BJ (cell line): Measurements from ENCODE around the gene PARVA. TPM values are rescaled to one million over a fixed set of nuclear protein-coding genes. Genes with fewer than 3 reads are reported as not detected.

Experiments
- CTCF ChIA-PET: fragments of 350-600 bp; formaldehyde crosslinking; extraction: SDS; loops from one replicate; lab custom pipeline; 2021; ENCODE audit warnings: antibody characterized with exemption, inconsistent platforms; lab: Yijun Ruan, JAX
- POLR2A ChIA-PET: fragments of 300-600 bp; sonication (Branson Sonifier 250); formaldehyde crosslinking; extraction: SDS; loops from one replicate; lab custom pipeline; 2021; ENCODE audit warnings: antibody characterized with exemption; lab: Charles Lee
- DNase-seq: peaks from one replicate; pipeline ENCODE4 v3.0.0-alpha.2; 2011; ENCODE audit warnings: low read depth
- H3K27me3 ChIP-seq: 2 replicates; pipeline ENCODE4 v1.6.0; 2011; ENCODE audit warnings: low read length; ENCODE audit not compliant: control insufficient read depth, insufficient read depth
- H3K36me3 ChIP-seq: 2 replicates; pipeline ENCODE4 v1.5.1; 2011; ENCODE audit warnings: low read length; ENCODE audit not compliant: control insufficient read depth, insufficient read depth
- H3K4me3 ChIP-seq: 2 replicates; pipeline ENCODE4 v1.5.1; 2011; ENCODE audit warnings: low read depth, mild to moderate bottlenecking, control low read depth, low read length
- CTCF ChIP-seq: IDR thresholded peaks from 2 replicates; pipeline ENCODE4 v1.5.1; 2011; ENCODE audit warnings: low read depth, mild to moderate bottlenecking, control low read depth, inconsistent platforms, low read length, moderate library complexity; ENCODE audit not compliant: insufficient read depth
- polyA plus RNA-seq: library from polyadenylated mRNA; depleted of rRNA; stranded (reverse); fragments of >200 nt; gene quantifications from 2 replicates; pipeline ENCODE4 v1.2.3, GENCODE V29; 2011

The PARVA gene
- polyA plus RNA-seq, 1 experiment, result 143 TPM

GRCh38 chr11:12434325-12434654 lies 56.9 kb downstream of the PARVA start:
- 0 out of 2 replicates have a peak, but pooled peaks cover 1% of the 10 kb centered on the region for H3K36me3 ChIP-seq
- ChIA-PET POLR2A (interaction anchor here (0.6 to 1.7 kb wide), 4 partner anchors 16 to 115 kb away, joined by 4 to 9 read pairs (median 4); no protein-coding TSS in a partner anchor), CTCF (interaction anchor here (1.2 to 1.7 kb wide), 3 partner anchors 23 to 51 kb away, joined by 3 to 4 read pairs (median 3); no protein-coding TSS in a partner anchor)
- TF ChIP-seq CTCF, result no peak
- no peak overlapping the region for H3K4me3 ChIP-seq
- no peaks in the 10 kb centered on the region for H3K27me3 ChIP-seq
- no peak for DNase-seq

DNA sequence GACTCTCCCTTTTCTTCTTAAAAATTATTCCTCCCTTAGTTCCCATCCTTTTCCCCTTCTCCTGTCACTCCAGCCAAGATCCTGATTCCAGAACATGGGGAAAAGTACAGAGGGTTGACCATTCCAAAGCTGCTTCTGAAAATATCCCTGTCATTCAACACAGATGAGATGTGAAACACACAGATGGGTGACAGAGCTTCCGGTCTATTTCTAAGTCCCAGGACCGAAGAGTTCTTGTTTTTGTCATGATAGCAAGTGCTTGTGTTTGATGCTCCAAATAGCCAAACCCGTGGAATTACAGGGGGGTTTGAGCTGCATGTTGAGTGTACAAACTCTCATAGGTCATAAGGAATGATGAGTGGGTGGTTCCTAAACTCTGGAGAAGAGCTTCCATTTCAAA lies 57.9 kb downstream of the PARVA start:
- CTCF ChIA-PET, result interaction anchor here (0.7 to 1.2 kb wide), 2 partner anchors 18 to 36 kb away, joined by 3 to 4 read pairs; no protein-coding TSS in a partner anchor
- DNase-seq, result no peak
- no peak for TF ChIP-seq CTCF
- Histone ChIP-seq H3K27me3 (no peaks in the 10 kb centered on the region), H3K36me3 (0 out of 2 replicates have a peak, but pooled peaks cover 1% of the 10 kb centered on the region), H3K4me3 (no peak overlapping the region)
- POLR2A ChIA-PET, result interaction anchor here (0.6 kb wide), 2 partner anchors 20 to 743 kb away, joined by 3 to 10 read pairs; no protein-coding TSS in a partner anchor

GRCh38 chr11:12436266-12436665 lies 58.9 kb downstream of the PARVA start:
- Histone ChIP-seq H3K36me3 (0 out of 2 replicates have a peak, but pooled peaks cover 1% of the 10 kb centered on the region), H3K27me3 (no peaks in the 10 kb centered on the region), H3K4me3 (no peak overlapping the region)
- ChIA-PET POLR2A (no interaction called here), CTCF (interaction anchor here (1.0 kb wide), 1 partner anchor 47 kb away, joined by 3 read pairs; no protein-coding TSS in a partner anchor)
- TF ChIP-seq CTCF, result no peak
- DNase-seq, result no peak

GRCh38 chr11:12438291-12438690 lies 60.9 kb downstream of the PARVA start:
- POLR2A ChIA-PET, result no interaction called here
- CTCF ChIA-PET, result no interaction called here
- TF ChIP-seq CTCF, result no peak
- H3K36me3 ChIP-seq, result no peaks in the 10 kb centered on the region
- no peaks in the 10 kb centered on the region for H3K27me3 ChIP-seq
- H3K4me3 ChIP-seq, result no peak overlapping the region
- DNase-seq, result no peak

GRCh38 chr11:12439615-12440014 lies 62.2 kb downstream of the PARVA start:
- DNase-seq, result no peak
- no peaks in the 10 kb centered on the region for H3K27me3 ChIP-seq
- no peak for TF ChIP-seq CTCF
- ChIA-PET POLR2A (no interaction called here), CTCF (interaction anchor here (1.3 kb wide), 1 partner anchor 11 kb away, joined by 3 read pairs; no protein-coding TSS in a partner anchor)
- H3K36me3 ChIP-seq, result peaks cover 5% of the 10 kb centered on the region
- no peak overlapping the region for H3K4me3 ChIP-seq
